A549 (cell line): Measurements from ENCODE around the gene UHMK1.

Experiments
- CHD2 ChIP-seq: fragments of 150-350 bp; IDR thresholded peaks from 2 replicates; pipeline ENCODE4 v1.6.1; 2014; ENCODE audit warnings: low read length; ENCODE audit not compliant: partially characterized antibody
- CHD4 ChIP-seq: fragments of 200-600 bp; sonication (generic); IDR thresholded peaks from 2 replicates; pipeline ENCODE4 v1.6.1; 2016; ENCODE audit warnings: antibody characterized with exemption, mild to moderate bottlenecking, borderline replicate concordance
- FOSB ChIP-seq: fragments of 250-450 bp; sonication (Bioruptor Pico); IDR thresholded peaks from 2 replicates; pipeline ENCODE4 v1.5.0; 2020; ENCODE audit warnings: mild to moderate bottlenecking, moderate library complexity
- MAFK ChIP-seq: fragments of 450-650 bp; IDR thresholded peaks from 2 replicates; pipeline ENCODE4 v1.6.1; 2014; ENCODE audit not compliant: partially characterized antibody
- NFE2L2 ChIP-seq: fragments of 150-350 bp; conservative IDR thresholded peaks from 2 replicates; pipeline ENCODE4 v1.6.1; 2014; ENCODE audit warnings: low read length
- PHF8 ChIP-seq: fragments of 200-600 bp; sonication (generic); IDR thresholded peaks from 2 replicates; pipeline ENCODE4 v1.6.1; 2016; ENCODE audit warnings: low read depth, mild to moderate bottlenecking, antibody characterized with exemption, moderate library complexity, borderline replicate concordance
- POLR2A ChIP-seq: IDR thresholded peaks from 2 replicates; pipeline ENCODE4 v1.6.1; 2012; ENCODE audit warnings: mild to moderate bottlenecking, low read length
- RAD21 ChIP-seq, 2 experiments: fragments of >200 bp in 1 of 2; sonication (Bioruptor Twin) in 1 of 2; formaldehyde crosslinking in 1 of 2; IDR thresholded peaks in 1 of 2; conservative IDR thresholded peaks in 1 of 2; 2 replicates in 1 of 2; 3 replicates in 1 of 2; pipeline ENCODE4 v1.6.1; 2012 to 2018; ENCODE audit warnings: inconsistent platforms in 1 of 2
- RCOR1 ChIP-seq: fragments of 150-350 bp; IDR thresholded peaks from 2 replicates; pipeline ENCODE4 v1.6.1; 2014; ENCODE audit warnings: antibody characterized with exemption, low read length, low read depth
- REST ChIP-seq: fragments of 200-600 bp; sonication (generic); IDR thresholded peaks from 2 replicates; pipeline ENCODE4 v1.6.1; 2016; ENCODE audit warnings: antibody characterized with exemption, mild to moderate bottlenecking, moderate library complexity
- TF ChIP-seq, protein P1 (sequence below): fragments of >200 bp; sonication (Bioruptor Twin); formaldehyde crosslinking; IDR thresholded peaks from 3 replicates; pipeline ENCODE4 v1.5.1; 2016
- TF ChIP-seq, protein P2 (sequence below): fragments of 450-650 bp; IDR thresholded peaks from 2 replicates; pipeline ENCODE4 v1.6.1; 2014; ENCODE audit warnings: antibody characterized with exemption

DNA sequence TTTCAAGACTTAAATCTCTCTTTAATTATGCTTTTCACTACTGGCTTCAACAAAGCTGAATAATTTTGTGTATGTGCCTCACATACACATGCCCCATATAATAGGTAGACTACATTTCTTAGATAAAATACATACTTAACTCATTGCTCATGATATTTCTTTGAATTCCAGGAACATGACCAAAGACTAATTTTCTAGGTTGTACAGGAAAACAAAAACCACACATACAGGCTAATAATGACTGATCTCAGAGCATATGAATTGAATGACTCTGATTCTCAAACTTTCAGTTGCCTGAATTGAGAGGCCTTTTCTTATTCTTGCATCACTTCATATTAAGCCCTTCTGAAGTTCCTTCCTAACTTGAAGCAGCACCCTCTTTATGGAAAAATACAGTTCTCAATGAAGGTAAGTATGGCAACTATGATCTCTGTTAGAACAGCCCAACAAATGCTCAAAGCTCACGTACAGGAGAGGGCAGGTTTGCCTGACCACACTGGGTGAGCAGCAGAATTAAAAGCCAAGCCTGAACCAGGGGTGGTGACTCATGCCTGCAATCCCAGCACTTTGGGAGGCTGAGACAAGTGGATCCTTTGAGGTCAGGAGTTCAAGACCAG is 41.3 kb downstream of the UHMK1 start:
- TF ChIP-seq, protein P1, sequence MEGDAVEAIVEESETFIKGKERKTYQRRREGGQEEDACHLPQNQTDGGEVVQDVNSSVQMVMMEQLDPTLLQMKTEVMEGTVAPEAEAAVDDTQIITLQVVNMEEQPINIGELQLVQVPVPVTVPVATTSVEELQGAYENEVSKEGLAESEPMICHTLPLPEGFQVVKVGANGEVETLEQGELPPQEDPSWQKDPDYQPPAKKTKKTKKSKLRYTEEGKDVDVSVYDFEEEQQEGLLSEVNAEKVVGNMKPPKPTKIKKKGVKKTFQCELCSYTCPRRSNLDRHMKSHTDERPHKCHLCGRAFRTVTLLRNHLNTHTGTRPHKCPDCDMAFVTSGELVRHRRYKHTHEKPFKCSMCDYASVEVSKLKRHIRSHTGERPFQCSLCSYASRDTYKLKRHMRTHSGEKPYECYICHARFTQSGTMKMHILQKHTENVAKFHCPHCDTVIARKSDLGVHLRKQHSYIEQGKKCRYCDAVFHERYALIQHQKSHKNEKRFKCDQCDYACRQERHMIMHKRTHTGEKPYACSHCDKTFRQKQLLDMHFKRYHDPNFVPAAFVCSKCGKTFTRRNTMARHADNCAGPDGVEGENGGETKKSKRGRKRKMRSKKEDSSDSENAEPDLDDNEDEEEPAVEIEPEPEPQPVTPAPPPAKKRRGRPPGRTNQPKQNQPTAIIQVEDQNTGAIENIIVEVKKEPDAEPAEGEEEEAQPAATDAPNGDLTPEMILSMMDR, result no peak
- TF ChIP-seq MAFK (no peak), REST (no peak), PHF8 (no peak), RAD21 (conservative IDR thresholded peaks at IDR 0.05 in 1 of 2, IDR thresholded peaks at IDR 0.05 in 1 of 2) (no peak), POLR2A (no peak), CHD2 (no peak), CHD4 (no peak), NFE2L2 (no peak), RCOR1 (no peak), FOSB (CRISPR knock-in tag) (no peak)
- TF ChIP-seq, protein P2, sequence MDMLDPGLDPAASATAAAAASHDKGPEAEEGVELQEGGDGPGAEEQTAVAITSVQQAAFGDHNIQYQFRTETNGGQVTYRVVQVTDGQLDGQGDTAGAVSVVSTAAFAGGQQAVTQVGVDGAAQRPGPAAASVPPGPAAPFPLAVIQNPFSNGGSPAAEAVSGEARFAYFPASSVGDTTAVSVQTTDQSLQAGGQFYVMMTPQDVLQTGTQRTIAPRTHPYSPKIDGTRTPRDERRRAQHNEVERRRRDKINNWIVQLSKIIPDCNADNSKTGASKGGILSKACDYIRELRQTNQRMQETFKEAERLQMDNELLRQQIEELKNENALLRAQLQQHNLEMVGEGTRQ, result no peak
